Omental fat pad (tissue), 4 donors: ENCODE results near the gene CNOT10. TPM values are rescaled to one million over a fixed set of nuclear protein-coding genes. Genes with fewer than 3 reads are reported as not detected.
A peak's percentile ranks its signal among the peaks of the same experiment; 100 is the strongest.
"Not testable (repeated sequence)": the region's sequence is repeated elsewhere in the genome, so short reads cannot be mapped to it uniquely, and the experiment has no call there.

Experiments
- ATAC-seq: fragments of 150-250 bp; one replicate; pipeline ENCODE4 v1.9.1; 2016; ENCODE audit warnings: mild to moderate bottlenecking, moderate library complexity; ENCODE audit not compliant: low FRiP score
- DNase-seq: peaks from one replicate; pipeline ENCODE4 v3.0.0-alpha.2; 2019; ENCODE audit warnings: low spot score
- CTCF ChIP-seq, 3 donors: fragments of 450-650 bp; IDR thresholded peaks; one replicate each; pipeline ENCODE4 v1.5.1; 2016 to 2017; ENCODE audit warnings: antibody characterized with exemption in 3 of 3, mild to moderate bottlenecking in 3 of 3, moderate library complexity in 2 of 3
- total RNA-seq, 4 donors: library from RNA; depleted of rRNA; stranded (reverse); fragments of >200 nt; gene quantifications; one replicate each; pipeline ENCODE4 v1.1.0, GENCODE V29; 2016

Gene CNOT10
- total RNA-seq, 4 donors from 2014 or later: 10.3 to 24.0 (median 19.8) TPM

GRCh38 chr3:32646761-32647160 lies 38.2 kb upstream of the CNOT10 start:
- no peak for TF ChIP-seq CTCF (IDR thresholded peaks at IDR 0.05)
- DNase-seq: no peak
- ATAC-seq: no peak

- ATAC-seq, DNase-seq: not testable (repeated sequence)
Observed at GRCh38 chr3:32652337-32653100, 32.5 kb upstream of the CNOT10 start.

- ATAC-seq (no peak), DNase-seq (no peak)
- no peak for TF ChIP-seq CTCF (IDR thresholded peaks at IDR 0.05)
Observed at GRCh38 chr3:32655167-32655566, 29.8 kb upstream of the CNOT10 start.

- TF ChIP-seq CTCF (IDR thresholded peaks at IDR 0.05): no peak
- DNase-seq (no peak), ATAC-seq (no peak)
Observed at GRCh38 chr3:32660634-32661033, 24.4 kb upstream of the CNOT10 start.

GRCh38 chr3:32662647-32663046 lies 22.3 kb upstream of the CNOT10 start:
- DNase-seq (no peak), ATAC-seq (no peak)
- TF ChIP-seq CTCF (IDR thresholded peaks at IDR 0.05): no peak

- peak in 1 of 3 donors; percentile 8 for TF ChIP-seq CTCF (IDR thresholded peaks at IDR 0.05)
- ATAC-seq, DNase-seq: not testable (repeated sequence)
Observed at GRCh38 chr3:32664630-32665075, 20.3 kb upstream of the CNOT10 start.

- no peak for TF ChIP-seq CTCF (IDR thresholded peaks at IDR 0.05)
- DNase-seq (no peak), ATAC-seq (no peak)
Observed at GRCh38 chr3:32667072-32667582, 17.9 kb upstream of the CNOT10 start.

- ATAC-seq, DNase-seq: not testable (repeated sequence)
Observed at GRCh38 chr3:32669226-32669625, 15.8 kb upstream of the CNOT10 start.

- not testable (repeated sequence) for ATAC-seq, DNase-seq
Observed at GRCh38 chr3:32673730-32674129, 11.3 kb upstream of the CNOT10 start.
